Effector memory CD4-positive, alpha-beta T cell (primary cell): ENCODE data around the gene NUDT16L1.

Experiments
- DNase-seq, 3 donors: peaks; one replicate each; pipeline ENCODE4 v3.0.0-alpha.2; 2020
- H3K27ac ChIP-seq: 2 replicates; pipeline ENCODE4 v1.7.0; 2013; ENCODE audit warnings: mild to moderate bottlenecking, low read length, moderate library complexity; ENCODE audit not compliant: insufficient read depth, poor library complexity, severe bottlenecking
- H3K27me3 ChIP-seq: replicated peaks from 2 replicates; pipeline ENCODE4 v1.7.0; 2013; ENCODE audit warnings: mild to moderate bottlenecking, low read length; ENCODE audit not compliant: insufficient read depth, control insufficient read depth, poor library complexity, severe bottlenecking
- H3K36me3 ChIP-seq: 2 replicates; pipeline ENCODE4 v1.7.0; 2013; ENCODE audit warnings: mild to moderate bottlenecking, low read length, moderate library complexity; ENCODE audit not compliant: control insufficient read depth, insufficient read depth
- H3K4me1 ChIP-seq: 2 replicates; pipeline ENCODE4 v1.7.0; 2013; ENCODE audit warnings: low read length, mild to moderate bottlenecking; ENCODE audit not compliant: control insufficient read depth, insufficient read depth, poor library complexity, severe bottlenecking
- H3K4me3 ChIP-seq: 2 replicates; pipeline ENCODE4 v1.7.0; 2013; ENCODE audit warnings: low read length, low read depth, mild to moderate bottlenecking; ENCODE audit not compliant: insufficient read depth, poor library complexity, severe bottlenecking
- H3K9me3 ChIP-seq: 2 replicates; pipeline ENCODE4 v1.7.0; 2013; ENCODE audit warnings: mild to moderate bottlenecking, low read length, moderate library complexity; ENCODE audit not compliant: control insufficient read depth

NUDT16L1 gene

GRCh38 chr16:4664538-4665418 lies 28.6 kb upstream of the NUDT16L1 start:
- H3K4me1 ChIP-seq = peaks cover 45% of the 10 kb centered on the region

GRCh38 chr16:4666537-4667202 lies 26.7 kb upstream of the NUDT16L1 start:
- no peak for DNase-seq
- Histone ChIP-seq H3K27me3 (no peaks in the 10 kb centered on the region), H3K36me3 (peaks cover 44% of the 10 kb centered on the region), H3K4me1 (peaks cover 30% of the 10 kb centered on the region), H3K4me3 (no peak overlapping the region), H3K9me3 (no peaks in the 10 kb centered on the region), H3K27ac (no peak overlapping the region)

More at GRCh38 chr16:4664538-4665418, 28.6 kb upstream of the NUDT16L1 start:
- peaks cover 30% of the 10 kb centered on the region for H3K36me3 ChIP-seq
- no peaks in the 10 kb centered on the region for H3K27me3 ChIP-seq
- peak overlapping the region; percentile 59 for H3K27ac ChIP-seq
- H3K4me3 ChIP-seq = peak overlapping the region; percentile 30
- no peaks in the 10 kb centered on the region for H3K9me3 ChIP-seq
- DNase-seq = peak; percentile 27 to 53 (median 46)

- peaks cover 30% of the 10 kb centered on the region for H3K4me1 ChIP-seq
- no peak overlapping the region for H3K27ac ChIP-seq
- H3K27me3 ChIP-seq = no peaks in the 10 kb centered on the region
- peaks cover 47% of the 10 kb centered on the region for H3K36me3 ChIP-seq
- no peaks in the 10 kb centered on the region for H3K9me3 ChIP-seq
- no peak for DNase-seq
- H3K4me3 ChIP-seq = no peak overlapping the region
Measured at GRCh38 chr16:4667203-4667963, 26.0 kb upstream of the NUDT16L1 start.

DNA sequence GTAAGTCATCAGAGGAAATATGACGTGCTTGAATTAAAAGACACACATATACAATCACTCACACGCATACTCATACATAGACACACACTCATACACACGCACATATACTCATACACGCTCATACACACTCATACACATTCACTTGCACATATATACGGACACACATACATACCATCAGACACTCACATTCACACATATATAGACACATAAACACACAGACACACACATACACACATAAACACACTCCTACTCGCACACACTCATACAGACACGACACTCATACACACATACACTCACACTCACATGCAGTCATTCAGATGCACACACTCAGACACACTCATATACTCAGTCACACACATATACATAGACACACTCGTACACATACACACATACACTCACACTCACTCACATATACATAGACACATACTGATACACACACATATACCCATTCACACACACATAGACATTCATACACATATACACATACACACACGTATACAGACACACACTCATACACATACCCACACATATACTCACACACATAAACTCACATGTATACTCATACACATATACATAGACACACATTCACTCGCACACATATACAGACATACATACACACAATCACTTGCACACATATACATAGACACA lies 24.9 kb upstream of the NUDT16L1 start:
- H3K4me3 ChIP-seq = no peak overlapping the region
- no peak overlapping the region for H3K27ac ChIP-seq
- H3K4me1 ChIP-seq = peaks cover 27% of the 10 kb centered on the region
- H3K36me3 ChIP-seq = peaks cover 54% of the 10 kb centered on the region
- DNase-seq = no peak
- H3K27me3 ChIP-seq = no peaks in the 10 kb centered on the region
- no peaks in the 10 kb centered on the region for H3K9me3 ChIP-seq

DNA sequence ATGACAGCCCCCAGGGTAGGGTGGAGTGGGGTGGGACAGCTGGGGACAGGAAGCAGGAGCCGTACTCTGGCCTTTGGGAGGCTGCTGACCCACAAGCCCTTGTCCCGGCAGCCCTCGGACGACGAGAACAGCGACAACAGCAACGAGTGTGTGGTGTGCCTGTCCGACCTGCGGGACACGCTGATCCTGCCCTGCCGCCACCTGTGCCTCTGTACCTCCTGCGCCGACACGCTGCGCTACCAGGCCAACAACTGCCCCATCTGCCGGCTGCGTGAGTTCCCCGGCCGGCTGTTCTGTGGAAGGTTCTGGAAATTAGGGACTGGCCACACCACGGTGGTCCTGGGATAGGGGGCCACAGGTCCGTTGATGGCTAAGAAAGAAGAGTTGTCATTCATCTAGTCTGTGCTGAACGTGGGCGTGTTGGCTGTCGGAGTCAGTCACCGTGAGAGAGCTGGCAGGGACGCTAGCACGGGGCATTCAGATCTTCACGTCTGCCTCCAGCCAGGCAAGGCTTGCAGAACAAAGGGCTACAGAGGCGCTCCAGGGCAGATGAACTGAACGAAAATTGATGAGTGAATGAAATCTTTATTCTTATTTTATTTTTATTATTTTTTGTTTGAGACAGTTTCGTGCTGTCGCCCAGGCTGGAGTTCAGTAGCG lies 19.8 kb upstream of the NUDT16L1 start:
- H3K9me3 ChIP-seq = no peaks in the 10 kb centered on the region
- peaks cover 48% of the 10 kb centered on the region for H3K36me3 ChIP-seq
- no peak for DNase-seq
- no peaks in the 10 kb centered on the region for H3K27me3 ChIP-seq
- H3K4me1 ChIP-seq = peaks cover 21% of the 10 kb centered on the region
- no peak overlapping the region for H3K27ac ChIP-seq
- no peak overlapping the region for H3K4me3 ChIP-seq

DNA sequence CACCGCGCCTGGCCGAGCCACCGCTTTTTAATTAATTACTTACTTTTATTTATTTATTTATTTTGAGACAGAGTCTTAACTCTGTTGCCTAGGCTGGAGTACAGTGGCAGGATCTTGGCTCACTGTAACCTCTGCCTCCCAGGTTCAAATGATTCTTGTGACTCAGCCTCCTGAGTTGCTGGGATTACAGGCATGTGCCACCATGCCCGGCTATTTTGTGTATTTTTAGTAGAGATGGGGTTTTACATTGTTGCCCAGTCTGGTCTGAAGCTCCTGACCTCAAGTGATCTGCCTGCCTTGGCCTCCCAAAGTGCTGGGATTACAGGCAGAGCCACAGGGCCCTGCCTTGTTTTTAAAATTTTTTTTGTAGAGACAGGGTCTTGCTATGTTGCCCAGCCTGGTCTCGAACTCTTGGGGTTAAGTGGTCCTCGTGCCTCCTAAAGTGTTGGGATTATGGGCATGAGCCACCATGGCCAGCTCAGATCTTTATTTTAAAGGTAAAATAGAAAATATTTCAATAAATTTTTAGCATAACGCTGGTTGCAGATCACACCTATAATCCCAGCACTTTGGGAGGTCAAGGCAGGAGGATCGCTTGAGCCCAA lies 18.3 kb upstream of the NUDT16L1 start:
- no peak for DNase-seq
- H3K9me3 ChIP-seq = no peaks in the 10 kb centered on the region
- H3K27me3 ChIP-seq = no peaks in the 10 kb centered on the region
- no peak overlapping the region for H3K4me3 ChIP-seq
- no peak overlapping the region for H3K27ac ChIP-seq
- H3K4me1 ChIP-seq = peaks cover 21% of the 10 kb centered on the region
- peaks cover 40% of the 10 kb centered on the region for H3K36me3 ChIP-seq

DNA sequence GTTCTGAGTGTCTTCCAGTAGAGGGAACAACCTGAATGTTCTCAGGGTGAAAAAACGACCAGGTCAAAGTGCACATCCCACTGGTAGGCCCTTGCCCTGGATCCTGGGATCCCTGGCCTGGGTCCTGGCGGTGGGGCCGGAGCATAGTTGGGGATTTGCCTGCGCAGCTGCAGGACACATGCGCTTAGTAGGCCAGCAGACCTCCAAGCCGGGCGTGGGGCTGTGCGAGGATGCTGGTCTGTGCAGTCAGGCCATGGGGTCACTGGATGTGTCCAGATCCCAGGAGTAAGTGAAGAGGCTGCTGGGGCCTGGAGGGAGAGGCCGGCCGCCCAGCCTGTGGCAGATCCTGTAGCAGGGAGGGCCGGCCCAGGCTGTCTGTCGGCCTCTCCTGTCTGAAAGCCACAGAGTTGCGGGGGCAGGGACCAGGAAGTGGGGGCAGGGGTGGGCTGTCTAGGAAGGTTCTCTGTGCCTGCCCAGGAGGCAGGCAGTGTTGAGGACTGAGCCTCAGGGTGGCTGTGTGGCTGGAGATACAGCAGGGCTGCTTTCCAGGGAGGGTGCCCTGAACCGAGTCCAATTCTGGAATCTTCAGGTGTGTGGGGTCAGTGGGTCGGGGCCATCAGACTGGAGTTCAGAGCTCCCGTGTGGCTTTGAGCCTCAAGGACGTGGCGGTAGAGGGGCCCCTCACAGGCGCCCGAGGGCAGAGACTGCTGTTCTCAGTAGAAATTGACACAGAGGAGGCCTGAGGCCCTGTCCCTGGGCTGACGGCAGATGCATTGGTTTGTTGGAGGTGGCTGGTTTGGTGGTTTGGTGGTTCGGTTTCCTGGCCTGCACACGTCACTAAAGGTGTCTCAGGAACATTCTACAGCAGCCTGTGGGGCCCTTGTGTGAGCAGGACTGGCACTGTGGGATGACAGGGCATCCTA lies 17.2 kb upstream of the NUDT16L1 start:
- Histone ChIP-seq H3K27me3 (no peaks in the 10 kb centered on the region), H3K4me3 (peak overlapping the region; percentile 32), H3K9me3 (no peaks in the 10 kb centered on the region), H3K4me1 (peaks cover 21% of the 10 kb centered on the region), H3K27ac (peak overlapping the region; percentile 67), H3K36me3 (peaks cover 31% of the 10 kb centered on the region)
- DNase-seq = peak; percentile 55 to 66 (median 62)

GRCh38 chr16:4676831-4677230 lies 16.5 kb upstream of the NUDT16L1 start:
- Histone ChIP-seq H3K4me1 (peaks cover 21% of the 10 kb centered on the region), H3K36me3 (peaks cover 24% of the 10 kb centered on the region), H3K4me3 (no peak overlapping the region), H3K27ac (peak overlapping the region; percentile 67), H3K27me3 (no peaks in the 10 kb centered on the region), H3K9me3 (no peaks in the 10 kb centered on the region)
- DNase-seq = no peak
